HG03558 (cell line): Measurements from ENCODE around the gene SFTPB.
A peak's percentile ranks its signal among the peaks of the same experiment; 100 is the strongest.
"Not testable (repeated sequence)": the region's sequence is repeated elsewhere in the genome, so short reads cannot be mapped to it uniquely, and the experiment has no call there.

Experiments
- ATAC-seq: cut with Tn5 transposase; IDR thresholded peaks from one replicate; pipeline ENCODE4 v1.9.1; 2021; ENCODE audit warnings: moderate number of reproducible peaks; ENCODE audit not compliant: unreplicated experiment; ENCODE audit errors: extremely low read depth

SFTPB gene

GRCh38 chr2:85678794-85679672, 11.0 kb upstream of the SFTPB start:
- no peak for ATAC-seq

- no peak for ATAC-seq
Measured at GRCh38 chr2:85678377-85678776, 10.4 kb upstream of the SFTPB start.

- no peak for ATAC-seq
Measured at GRCh38 chr2:85675866-85676548, 8.0 kb upstream of the SFTPB start.

- ATAC-seq: no peak
Measured at GRCh38 chr2:85675427-85675826, 7.4 kb upstream of the SFTPB start.

GRCh38 chr2:85674417-85674816, 6.4 kb upstream of the SFTPB start:
- ATAC-seq: no peak

GRCh38 chr2:85673716-85674375, 5.8 kb upstream of the SFTPB start:
- ATAC-seq: no peak

GRCh38 chr2:85672456-85672855, 4.5 kb upstream of the SFTPB start:
- no peak for ATAC-seq

GRCh38 chr2:85670416-85670815, 2.4 kb upstream of the SFTPB start:
- not testable (repeated sequence) for ATAC-seq

- ATAC-seq: peak; percentile 59
Measured at GRCh38 chr2:85669549-85669948, 1.6 kb upstream of the SFTPB start.

GRCh38 chr2:85668857-85669142, 801 bp upstream of the SFTPB start:
- no peak for ATAC-seq

- no peak for ATAC-seq
Measured at GRCh38 chr2:85667561-85668008, 414 bp downstream of the SFTPB start.

GRCh38 chr2:85666435-85667316, 1.3 kb downstream of the SFTPB start:
- no peak for ATAC-seq

GRCh38 chr2:85666016-85666415, 2.0 kb downstream of the SFTPB start:
- no peak for ATAC-seq

- no peak for ATAC-seq
Measured at GRCh38 chr2:85665264-85665937, 2.6 kb downstream of the SFTPB start.

- no peak for ATAC-seq
Measured at GRCh38 chr2:85663594-85664565, 4.1 kb downstream of the SFTPB start.

- ATAC-seq: no peak
Measured at GRCh38 chr2:85662899-85663593, 5.0 kb downstream of the SFTPB start.

GRCh38 chr2:85661139-85661858, 6.7 kb downstream of the SFTPB start:
- no peak for ATAC-seq
